Melanocyte of skin (primary cell): ENCODE measurements around the gene NOX5. TPM values are rescaled to one million over a fixed set of nuclear protein-coding genes. Genes with fewer than 3 reads are reported as not detected.

Experiments
- total RNA-seq, 2 donors: library from RNA; depleted of rRNA; stranded (reverse); fragments of >200 nt; gene quantifications; 2 replicates each; pipeline ENCODE4 v1.2.3, GENCODE V29; 2012

NOX5 gene
- total RNA-seq = under 1 TPM in 1 of 2 donors, not detected in 1; under 0.01 TPM

GRCh38 chr15:69014454-69014853, at the start of gene NOX5:
TSS of gene NOX5 (plus strand) at chr15:69014695. CDS start at chr15:69014736, 41 bp downstream.

Other genes starting within 250 kb of the NOX5 start
- 10 to 100 TPM; 39.6 to 55.9 TPM for gene ANP32A, start 193.8 kb upstream of the NOX5 start, total RNA-seq
- 1 to 10 TPM; 2.0 to 5.2 TPM for gene SPESP1, start 84.2 kb upstream of the NOX5 start, total RNA-seq
- gene GLCE, start 145.9 kb downstream of the NOX5 start, total RNA-seq = 10 to 100 TPM; 12.4 to 23.3 TPM